SIG-M5 treated with dmso at 0.1 percent for 504 hours (cell line): Measurements from ENCODE around the gene CCDC177.
"Not testable (repeated sequence)": the region's sequence is repeated elsewhere in the genome, so short reads cannot be mapped to it uniquely, and the experiment has no call there.

Source experiments
- DNase-seq: peaks from one replicate; lab custom pipeline; 2025; ENCODE audit not compliant: unreplicated experiment; lab: John Stamatoyannopoulos, UW

Gene CCDC177

GRCh38 chr14:69600304-69600891 lies 25.7 kb upstream of the CCDC177 start:
- DNase-seq, result no peak

- not testable (repeated sequence) for DNase-seq
Measured at GRCh38 chr14:69599431-69599830, 24.8 kb upstream of the CCDC177 start.

GRCh38 chr14:69595336-69595735 lies 20.7 kb upstream of the CCDC177 start:
- no peak for DNase-seq

GRCh38 chr14:69594846-69595245 lies 20.2 kb upstream of the CCDC177 start:
- DNase-seq, result no peak

- DNase-seq, result no peak
Measured at GRCh38 chr14:69593018-69593677, 18.5 kb upstream of the CCDC177 start.

- no peak for DNase-seq
Measured at GRCh38 chr14:69591317-69591716, 16.6 kb upstream of the CCDC177 start.

- DNase-seq, result no peak
Measured at GRCh38 chr14:69587389-69587788, 12.7 kb upstream of the CCDC177 start.

GRCh38 chr14:69586404-69586803 lies 11.7 kb upstream of the CCDC177 start:
- no peak for DNase-seq

- DNase-seq, result no peak
Measured at GRCh38 chr14:69584389-69584788, 9.7 kb upstream of the CCDC177 start.

- DNase-seq, result no peak
Measured at GRCh38 chr14:69582829-69583228, 8.2 kb upstream of the CCDC177 start.

GRCh38 chr14:69582212-69582611 lies 7.5 kb upstream of the CCDC177 start:
- no peak for DNase-seq

GRCh38 chr14:69581316-69581935 lies 6.8 kb upstream of the CCDC177 start:
- no peak for DNase-seq

- peak; percentile 83 for DNase-seq
Measured at GRCh38 chr14:69580009-69580577, 5.4 kb upstream of the CCDC177 start.

- no peak for DNase-seq
Measured at GRCh38 chr14:69579476-69579875, 4.8 kb upstream of the CCDC177 start.

GRCh38 chr14:69574954-69575295 lies 254 bp upstream of the CCDC177 start:
- no peak for DNase-seq

- DNase-seq, result no peak
Measured at GRCh38 chr14:69573831-69574262, 824 bp downstream of the CCDC177 start.

GRCh38 chr14:69573205-69573830 lies 1.4 kb downstream of the CCDC177 start:
- no peak for DNase-seq

- DNase-seq, result no peak
Measured at GRCh38 chr14:69572841-69573135, 1.9 kb downstream of the CCDC177 start.

GRCh38 chr14:69572030-69572840 lies 2.4 kb downstream of the CCDC177 start:
- DNase-seq, result no peak

- no peak for DNase-seq
Measured at GRCh38 chr14:69571449-69572029, 3.1 kb downstream of the CCDC177 start.

- DNase-seq, result no peak
Measured at GRCh38 chr14:69570836-69571330, 3.8 kb downstream of the CCDC177 start.
